CD4-positive, alpha-beta T cell (primary cell): ENCODE results near the gene TM4SF18. TPM values are rescaled to one million over a fixed set of nuclear protein-coding genes. Genes with fewer than 3 reads are reported as not detected.

Experiments
- ATAC-seq: fragments of 200-7000 bp; cut with Tn5 transposase; one replicate; pipeline ENCODE4 v1.10.0; 2022; ENCODE audit warnings: mild to moderate bottlenecking; ENCODE audit not compliant: poor library complexity
- CTCF ChIA-PET: fragments of 350-600 bp; sonication (Branson Sonifier 250); formaldehyde crosslinking; loops from one replicate; lab custom pipeline; 2021; ENCODE audit warnings: antibody characterized with exemption, inconsistent platforms; lab: Charles Lee
- POLR2A ChIA-PET: fragments of 350-600 bp; sonication (Branson Sonifier 250); formaldehyde crosslinking; loops from one replicate; lab custom pipeline; 2021; ENCODE audit warnings: antibody characterized with exemption, inconsistent platforms; lab: Charles Lee
- DNase-seq, 14 experiments: peaks; one replicate each; pipeline ENCODE4 v3.0.0-alpha.2; 2013 to 2020; ENCODE audit warnings: mixed read lengths in 2 of 14
- H3K27ac ChIP-seq, 2 donors: one replicate each; pipeline versions ENCODE4 v1.5.1 to v1.7.0; 2013; ENCODE audit warnings: low read length in 2 of 2, low read depth in 1 of 2, mild to moderate bottlenecking in 1 of 2
- H3K27me3 ChIP-seq, 2 experiments: 1 replicate in 1 of 2; 2 replicates in 1 of 2; pipeline versions ENCODE4 v1.6.1 to v1.7.0; 2013; ENCODE audit warnings: low read length in 2 of 2, control low read depth in 1 of 2, mild to moderate bottlenecking in 1 of 2, moderate library complexity in 1 of 2; ENCODE audit not compliant: insufficient read depth in 2 of 2, control insufficient read depth in 1 of 2
- H3K36me3 ChIP-seq: one replicate; pipeline ENCODE4 v1.6.1; 2013; ENCODE audit warnings: low read length, control low read depth; ENCODE audit not compliant: insufficient read depth
- H3K4me1 ChIP-seq: one replicate; pipeline ENCODE4 v1.6.1; 2013; ENCODE audit warnings: low read length, control low read depth; ENCODE audit not compliant: insufficient read depth
- H3K4me3 ChIP-seq: one replicate; pipeline ENCODE4 v1.5.1; 2013; ENCODE audit warnings: mild to moderate bottlenecking, low read length, moderate library complexity
- H3K9me3 ChIP-seq, 2 experiments: 1 replicate in 1 of 2; 2 replicates in 1 of 2; pipeline versions ENCODE4 v1.6.1 to v1.7.0; 2013; ENCODE audit warnings: low read length in 2 of 2, mild to moderate bottlenecking in 2 of 2, control low read depth in 1 of 2, moderate library complexity in 1 of 2; ENCODE audit not compliant: control insufficient read depth in 1 of 2, insufficient read depth in 1 of 2
- H3K27ac Mint-ChIP-seq: one replicate; pipeline ENCODE4 v1.8.0; 2020; ENCODE audit warnings: mixed read lengths
- H3K27me3 Mint-ChIP-seq: one replicate; pipeline ENCODE4 v1.8.0; 2021; ENCODE audit warnings: mixed read lengths
- H3K36me3 Mint-ChIP-seq: one replicate; pipeline ENCODE4 v1.8.0; 2021; ENCODE audit warnings: low read depth, mixed read lengths
- H3K4me1 Mint-ChIP-seq: one replicate; pipeline ENCODE4 v1.8.0; 2021; ENCODE audit warnings: low read depth, mixed read lengths
- H3K4me3 Mint-ChIP-seq: one replicate; pipeline ENCODE4 v1.8.0; 2020; ENCODE audit warnings: mild to moderate bottlenecking, mixed read lengths
- H3K9me3 Mint-ChIP-seq: one replicate; pipeline ENCODE4 v1.8.0; 2020; ENCODE audit warnings: mixed read lengths
- intact Hi-C, 2 experiments: fragments of 100-400 bp; cut with DNase I in 1 of 2; cut with micrococcal nuclease in 1 of 2; formaldehyde crosslinking; loops; one replicate each; pipeline versions ENCODE4 v1.15.1 to v1.9.0; 2023 to 2025; cut with DNase I, micrococcal nuclease
- total RNA-seq, 174 experiments: library from RNA in 2 of 174; stranded (reverse) in 2 of 174; gene quantifications; one replicate each; pipeline ENCODE4 v1.2.3 and lab custom pipeline; 2021 to 2026
- TF ChIP-seq, protein P1 (sequence below): fragments of 200-600 bp; IDR thresholded peaks from one replicate; pipeline ENCODE4 v1.8.0; 2022; ENCODE audit warnings: antibody characterized with exemption, mild to moderate bottlenecking

The TM4SF18 gene
- total RNA-seq, 2 experiments from 2014 or later, result not detected

- peaks cover 11% of the 10 kb centered on the region for H3K4me1 Mint-ChIP-seq
- no peaks in the 10 kb centered on the region for H3K27me3 ChIP-seq
- H3K9me3 ChIP-seq, result no peaks in the 10 kb centered on the region
- no peak overlapping the region for H3K4me3 ChIP-seq
- H3K27ac ChIP-seq, result no peak overlapping the region
- no peaks in the 10 kb centered on the region for H3K4me1 ChIP-seq
- POLR2A ChIA-PET, result no interaction called here
- H3K27ac Mint-ChIP-seq, result no peak overlapping the region
- H3K4me3 Mint-ChIP-seq, result no peak overlapping the region
- H3K36me3 Mint-ChIP-seq, result no peaks in the 10 kb centered on the region
- H3K27me3 Mint-ChIP-seq, result no peaks in the 10 kb centered on the region
- intact Hi-C loops, result no loop called here
- H3K36me3 ChIP-seq, result no peaks in the 10 kb centered on the region
- ATAC-seq, result no peak
- no peaks in the 10 kb centered on the region for H3K9me3 Mint-ChIP-seq
- TF ChIP-seq, protein P1, sequence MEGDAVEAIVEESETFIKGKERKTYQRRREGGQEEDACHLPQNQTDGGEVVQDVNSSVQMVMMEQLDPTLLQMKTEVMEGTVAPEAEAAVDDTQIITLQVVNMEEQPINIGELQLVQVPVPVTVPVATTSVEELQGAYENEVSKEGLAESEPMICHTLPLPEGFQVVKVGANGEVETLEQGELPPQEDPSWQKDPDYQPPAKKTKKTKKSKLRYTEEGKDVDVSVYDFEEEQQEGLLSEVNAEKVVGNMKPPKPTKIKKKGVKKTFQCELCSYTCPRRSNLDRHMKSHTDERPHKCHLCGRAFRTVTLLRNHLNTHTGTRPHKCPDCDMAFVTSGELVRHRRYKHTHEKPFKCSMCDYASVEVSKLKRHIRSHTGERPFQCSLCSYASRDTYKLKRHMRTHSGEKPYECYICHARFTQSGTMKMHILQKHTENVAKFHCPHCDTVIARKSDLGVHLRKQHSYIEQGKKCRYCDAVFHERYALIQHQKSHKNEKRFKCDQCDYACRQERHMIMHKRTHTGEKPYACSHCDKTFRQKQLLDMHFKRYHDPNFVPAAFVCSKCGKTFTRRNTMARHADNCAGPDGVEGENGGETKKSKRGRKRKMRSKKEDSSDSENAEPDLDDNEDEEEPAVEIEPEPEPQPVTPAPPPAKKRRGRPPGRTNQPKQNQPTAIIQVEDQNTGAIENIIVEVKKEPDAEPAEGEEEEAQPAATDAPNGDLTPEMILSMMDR, result no peak
- CTCF ChIA-PET, result no interaction called here
- DNase-seq, result no peak
These were observed 54.5 kb downstream of the TM4SF18 start for GRCh38 chr3:149278911-149279310.

GRCh38 chr3:149277331-149277813, 56.1 kb downstream of the TM4SF18 start:
- no peaks in the 10 kb centered on the region for H3K9me3 Mint-ChIP-seq
- H3K36me3 Mint-ChIP-seq, result no peaks in the 10 kb centered on the region

DNA sequence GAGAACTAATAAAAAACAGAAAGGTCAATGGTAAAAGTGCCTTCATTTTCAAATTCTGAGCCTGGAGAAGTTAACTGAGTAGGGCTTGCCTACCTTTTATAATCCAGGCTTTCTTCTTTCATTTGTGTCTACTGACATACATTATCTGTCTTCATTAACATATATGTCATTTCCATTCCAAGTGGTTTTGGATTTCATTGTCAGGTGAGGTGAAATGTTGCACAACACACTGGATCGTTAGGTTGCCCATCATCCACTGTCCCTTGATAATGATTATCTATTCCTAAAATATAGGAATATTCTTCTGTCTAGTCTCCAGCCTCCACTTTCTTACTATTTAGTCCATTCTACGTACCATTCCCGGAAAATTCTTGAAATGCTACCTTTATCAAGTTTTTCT, 56.8 kb downstream of the TM4SF18 start:
- H3K4me3 Mint-ChIP-seq, result no peak overlapping the region
- Histone ChIP-seq H3K9me3 (no peaks in the 10 kb centered on the region), H3K27me3 (no peaks in the 10 kb centered on the region), H3K27ac (peak overlapping the region in 1 of 2 donors; percentile 60), H3K4me3 (no peak overlapping the region), H3K36me3 (no peaks in the 10 kb centered on the region), H3K4me1 (no peaks in the 10 kb centered on the region)
- no peaks in the 10 kb centered on the region for H3K9me3 Mint-ChIP-seq
- DNase-seq (no peak), ATAC-seq (no peak)
- H3K36me3 Mint-ChIP-seq, result no peaks in the 10 kb centered on the region
- ChIA-PET CTCF (interaction anchor here (1.5 to 1.6 kb wide), 1 partner anchor 156 kb away, joined by 6 to 7 read pairs; no protein-coding TSS in a partner anchor), POLR2A (no interaction called here)
- H3K27me3 Mint-ChIP-seq, result no peaks in the 10 kb centered on the region
- H3K27ac Mint-ChIP-seq, result no peak overlapping the region
- TF ChIP-seq, protein P1, result no peak
- peaks cover 11% of the 10 kb centered on the region for H3K4me1 Mint-ChIP-seq
- intact Hi-C loops, result no loop called here

More at GRCh38 chr3:149277331-149277813, 56.1 kb downstream of the TM4SF18 start:
- Histone ChIP-seq H3K4me1 (no peaks in the 10 kb centered on the region), H3K9me3 (no peaks in the 10 kb centered on the region), H3K4me3 (peak overlapping the region; percentile 19), H3K27me3 (no peaks in the 10 kb centered on the region), H3K36me3 (no peaks in the 10 kb centered on the region), H3K27ac (peak overlapping the region in 1 of 2 donors; percentile 60)
- no peaks in the 10 kb centered on the region for H3K27me3 Mint-ChIP-seq
- DNase-seq (peak in 4 of 14 experiments; percentile 13 to 76 (median 36)), ATAC-seq (no peak)
- peaks cover 11% of the 10 kb centered on the region for H3K4me1 Mint-ChIP-seq
- POLR2A ChIA-PET, result no interaction called here
- H3K4me3 Mint-ChIP-seq, result peak overlapping the region; percentile 50
- CTCF ChIA-PET, result interaction anchor here (1.5 kb wide), 1 partner anchor 157 kb away, joined by 6 read pairs; no protein-coding TSS in a partner anchor
- TF ChIP-seq, protein P1, result no peak
- H3K27ac Mint-ChIP-seq, result peak overlapping the region; percentile 38
- intact Hi-C loops, result no loop called here
